CD4-positive, alpha-beta memory T cell (primary cell): Measurements from ENCODE around the gene ZFYVE28. TPM values are rescaled to one million over a fixed set of nuclear protein-coding genes. Genes with fewer than 3 reads are reported as not detected.

ENCODE experiments used
- CTCF ChIA-PET: fragments of 350-600 bp; sonication (Branson Sonifier 250); formaldehyde crosslinking; loops from one replicate; lab custom pipeline; 2021; ENCODE audit warnings: inconsistent platforms; ENCODE audit not compliant: partially characterized antibody; lab: Charles Lee
- POLR2A ChIA-PET: fragments of 350-600 bp; sonication (Branson Sonifier 250); formaldehyde crosslinking; loops from one replicate; lab custom pipeline; 2021; ENCODE audit not compliant: partially characterized antibody; lab: Charles Lee
- DNase-seq, 5 donors: peaks; one replicate each; pipeline versions ENCODE4 v3.0.0 to v3.0.0-alpha.2; 2020 to 2022; ENCODE audit warnings: mixed read lengths in 1 of 5
- H3K27ac ChIP-seq: one replicate; pipeline ENCODE4 v1.7.0; 2013; ENCODE audit warnings: low read depth, low read length
- H3K27me3 ChIP-seq: 2 replicates; pipeline ENCODE4 v1.7.0; 2013; ENCODE audit warnings: mild to moderate bottlenecking, low read length, moderate library complexity; ENCODE audit not compliant: insufficient read depth
- H3K36me3 ChIP-seq: 2 replicates; pipeline ENCODE4 v1.7.0; 2013; ENCODE audit warnings: mild to moderate bottlenecking, low read length, moderate library complexity; ENCODE audit not compliant: insufficient read depth
- H3K4me1 ChIP-seq: 2 replicates; pipeline ENCODE4 v1.7.0; 2013; ENCODE audit warnings: mild to moderate bottlenecking, low read length, moderate library complexity; ENCODE audit not compliant: insufficient read depth
- H3K4me3 ChIP-seq, 2 donors: one replicate each; pipeline ENCODE4 v1.7.0; 2013; ENCODE audit warnings: low read length in 2 of 2, mild to moderate bottlenecking in 1 of 2
- H3K9me3 ChIP-seq, 2 donors: one replicate each; pipeline ENCODE4 v1.7.0; 2013; ENCODE audit warnings: low read length in 2 of 2, control low read depth in 1 of 2; ENCODE audit not compliant: control insufficient read depth in 1 of 2
- H3K27ac Mint-ChIP-seq, 7 donors: one replicate each; pipeline ENCODE4 v1.8.0; 2020 to 2021; ENCODE audit warnings: mixed read lengths in 7 of 7, mild to moderate bottlenecking in 6 of 7, inconsistent platforms in 3 of 7, moderate library complexity in 3 of 7
- H3K27me3 Mint-ChIP-seq, 2 donors: one replicate each; pipeline ENCODE4 v1.8.0; 2020 to 2021; ENCODE audit warnings: mixed read lengths in 2 of 2
- H3K36me3 Mint-ChIP-seq, 2 donors: one replicate each; pipeline ENCODE4 v1.8.0; 2020 to 2021; ENCODE audit warnings: mixed read lengths in 2 of 2, inconsistent platforms in 1 of 2, mild to moderate bottlenecking in 1 of 2
- H3K4me1 Mint-ChIP-seq, 4 donors: one replicate each; pipeline ENCODE4 v1.8.0; 2020 to 2021; ENCODE audit warnings: mixed read lengths in 4 of 4, mild to moderate bottlenecking in 1 of 4
- H3K4me3 Mint-ChIP-seq, 8 donors: one replicate each; pipeline ENCODE4 v1.8.0; 2020 to 2021; ENCODE audit warnings: mixed read lengths in 8 of 8, mild to moderate bottlenecking in 7 of 8, moderate library complexity in 6 of 8, inconsistent platforms in 3 of 8
- H3K9me3 Mint-ChIP-seq, 8 donors: one replicate each; pipeline ENCODE4 v1.8.0; 2020 to 2021; ENCODE audit warnings: mixed read lengths in 8 of 8, mild to moderate bottlenecking in 5 of 8, inconsistent platforms in 3 of 8, moderate library complexity in 1 of 8
- intact Hi-C: fragments of 100-400 bp; cut with micrococcal nuclease; formaldehyde crosslinking; loops from one replicate; pipeline ENCODE4 v1.15.1; 2023
- polyA plus RNA-seq, 2 donors: library from polyadenylated mRNA; unstranded; fragments of 300-500 nt; fragmentation: Illumina TruSeq; gene quantifications; one replicate each; pipeline ENCODE4 v1.2.3, GENCODE V29; 2021
- total RNA-seq, 2 experiments: library from RNA; stranded (reverse); gene quantifications; one replicate each; pipeline ENCODE4 v1.2.3, GENCODE V29; 2021

Gene ZFYVE28
- total and polyA plus RNA-seq, 4 experiments from 2014 or later, result 13.1 to 31.8 (median 23.8) TPM

DNA sequence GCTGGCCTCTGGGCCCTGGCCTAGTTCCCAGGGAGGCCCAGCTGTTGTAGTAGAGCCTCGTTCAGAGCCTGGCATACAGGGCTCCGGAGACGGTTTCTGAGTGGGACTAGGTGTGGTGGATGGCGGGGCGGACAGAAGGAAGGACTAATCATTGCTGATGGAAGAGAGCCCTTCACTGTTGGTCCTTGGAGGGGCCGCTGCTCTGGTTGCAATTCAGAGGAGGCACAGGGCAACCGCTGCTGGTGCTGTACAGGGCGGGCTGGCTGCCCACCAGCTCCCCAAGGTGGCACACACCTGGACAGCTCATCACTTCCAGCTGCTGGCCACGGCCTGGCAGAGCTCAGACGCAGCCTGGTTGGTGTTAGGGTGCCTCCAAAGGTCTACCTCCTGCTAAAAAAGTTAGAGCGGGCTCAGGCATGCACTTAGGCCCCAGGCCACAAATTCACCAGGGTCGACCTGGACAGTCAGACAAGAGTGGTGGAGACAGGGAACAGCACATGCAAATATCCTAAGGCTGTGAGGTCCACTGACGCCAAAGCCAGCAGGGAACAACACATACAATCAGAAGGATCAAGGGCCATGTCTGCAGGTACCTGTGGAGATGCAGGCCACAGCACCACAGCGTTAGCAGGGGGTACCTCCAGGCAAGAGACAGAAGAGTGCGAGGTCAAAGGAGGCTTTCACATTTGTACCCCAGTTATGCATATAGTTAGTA, 43.0 kb upstream of the ZFYVE28 start:
- Mint-ChIP-seq H3K4me3 (peak overlapping the region; percentile 20 to 82 (median 78)), H3K9me3 (no peaks in the 10 kb centered on the region), H3K36me3 (no peaks in the 10 kb centered on the region), H3K27ac (peak overlapping the region in 1 of 7 donors; percentile 69), H3K4me1 (peaks cover 4 to 9% (median 6%) of the 10 kb centered on the region in 4 donors), H3K27me3 (no peaks in the 10 kb centered on the region)
- intact Hi-C loops, result no loop called here
- ChIA-PET CTCF (interaction anchor here (0.6 to 5.5 kb wide), 5 partner anchors 10 to 242 kb away, joined by 3 to 49 read pairs (median 4); no protein-coding TSS in a partner anchor), POLR2A (no interaction called here)
- Histone ChIP-seq H3K4me1 (peaks cover 12% of the 10 kb centered on the region), H3K36me3 (no peaks in the 10 kb centered on the region), H3K9me3 (no peaks in the 10 kb centered on the region), H3K27ac (no peak overlapping the region), H3K27me3 (no peaks in the 10 kb centered on the region), H3K4me3 (no peak overlapping the region)
- DNase-seq, result no peak

GRCh38 chr4:2459589-2460349, 41.3 kb upstream of the ZFYVE28 start:
- Mint-ChIP-seq H3K27me3 (no peaks in the 10 kb centered on the region), H3K9me3 (no peaks in the 10 kb centered on the region), H3K27ac (no peak overlapping the region), H3K36me3 (no peaks in the 10 kb centered on the region), H3K4me1 (peaks cover 4 to 9% (median 6%) of the 10 kb centered on the region in 4 donors), H3K4me3 (no peak overlapping the region)
- peaks cover 12% of the 10 kb centered on the region for H3K4me1 ChIP-seq
- DNase-seq, result no peak
- intact Hi-C loops, result no loop called here
- no peak overlapping the region for H3K27ac ChIP-seq
- no peak overlapping the region for H3K4me3 ChIP-seq
- H3K36me3 ChIP-seq, result no peaks in the 10 kb centered on the region
- POLR2A ChIA-PET, result interaction anchor here (1.1 to 2.4 kb wide), 4 partner anchors 9 to 47 kb away, joined by 3 to 16 read pairs (median 4); partner anchors contain the start of genes CFAP99, RNF4 and ZFYVE28
- H3K9me3 ChIP-seq, result no peaks in the 10 kb centered on the region
- CTCF ChIA-PET, result no interaction called here
- no peaks in the 10 kb centered on the region for H3K27me3 ChIP-seq

- no peak overlapping the region for H3K4me3 Mint-ChIP-seq
- H3K4me1 ChIP-seq, result peaks cover 12% of the 10 kb centered on the region
- DNase-seq, result no peak
- no peaks in the 10 kb centered on the region for H3K27me3 ChIP-seq
- no peaks in the 10 kb centered on the region for H3K36me3 ChIP-seq
- ChIA-PET POLR2A (interaction anchor here (0.5 to 2.4 kb wide), 4 partner anchors 10 to 46 kb away, joined by 3 to 16 read pairs (median 4); partner anchors contain the start of genes CFAP99, RNF4 and ZFYVE28), CTCF (no interaction called here)
- H3K36me3 Mint-ChIP-seq, result no peaks in the 10 kb centered on the region
- no peaks in the 10 kb centered on the region for H3K9me3 ChIP-seq
- no peaks in the 10 kb centered on the region for H3K9me3 Mint-ChIP-seq
- intact Hi-C loops, result no loop called here
- no peak overlapping the region for H3K27ac ChIP-seq
- H3K27ac Mint-ChIP-seq, result no peak overlapping the region
- H3K4me3 ChIP-seq, result no peak overlapping the region
- no peaks in the 10 kb centered on the region for H3K27me3 Mint-ChIP-seq
- H3K4me1 Mint-ChIP-seq, result peaks cover 4 to 9% (median 6%) of the 10 kb centered on the region in 4 donors
These were observed 40.4 kb upstream of the ZFYVE28 start for GRCh38 chr4:2458546-2459491.

DNA sequence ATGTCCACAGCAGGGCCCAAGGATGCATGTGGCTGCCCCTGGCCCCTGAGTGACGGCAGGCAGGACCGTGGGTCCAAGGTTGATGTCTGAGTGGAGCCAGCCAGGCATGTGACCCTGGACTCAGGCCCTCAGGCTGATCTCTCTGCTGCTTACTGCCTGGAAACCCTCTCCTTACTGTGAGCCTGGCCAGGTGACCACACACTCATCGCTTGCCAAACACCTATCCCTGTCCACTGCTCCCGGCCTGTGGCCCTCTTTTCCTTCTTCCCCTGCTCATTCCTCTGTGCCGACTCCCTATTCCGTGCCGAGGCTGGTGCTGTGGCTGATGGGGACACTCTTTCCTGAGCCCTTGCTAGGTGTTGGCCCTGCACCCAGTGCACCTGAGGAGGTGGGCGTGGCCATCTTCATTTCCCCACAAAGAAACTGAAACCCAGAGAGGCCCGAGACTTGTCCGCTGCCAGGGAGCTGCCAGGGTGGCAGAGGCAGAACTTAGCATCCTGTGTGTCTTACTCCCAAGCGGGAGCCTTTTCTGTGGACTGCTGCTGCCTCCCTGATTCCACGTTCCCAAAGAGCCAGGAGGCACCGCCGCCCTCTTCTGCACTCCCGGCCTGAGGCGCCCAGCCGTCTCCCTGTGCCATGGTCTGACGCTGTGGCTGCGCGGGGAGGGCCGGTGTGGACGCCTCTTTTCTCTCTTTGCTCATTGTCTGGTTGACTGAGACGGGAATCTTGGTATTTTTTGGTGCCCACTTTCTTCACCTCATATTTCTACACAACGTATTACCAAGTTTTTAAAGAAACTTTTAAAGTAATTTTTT, 39.2 kb upstream of the ZFYVE28 start:
- H3K27ac Mint-ChIP-seq, result peak overlapping the region in 1 of 7 donors; percentile 60

GRCh38 chr4:2451821-2452785, 33.7 kb upstream of the ZFYVE28 start:
- no peaks in the 10 kb centered on the region for H3K27me3 Mint-ChIP-seq
- peak overlapping the region in 1 of 7 donors; percentile 25 for H3K27ac Mint-ChIP-seq
- ChIA-PET POLR2A (no interaction called here), CTCF (interaction anchor here (1.0 to 1.5 kb wide), 2 partner anchors 16 kb away, joined by 3 read pairs; no protein-coding TSS in a partner anchor)
- Histone ChIP-seq H3K9me3 (no peaks in the 10 kb centered on the region), H3K27me3 (no peaks in the 10 kb centered on the region), H3K4me3 (no peak overlapping the region), H3K36me3 (no peaks in the 10 kb centered on the region), H3K4me1 (no peaks in the 10 kb centered on the region), H3K27ac (no peak overlapping the region)
- no peaks in the 10 kb centered on the region for H3K4me1 Mint-ChIP-seq
- no peak for DNase-seq
- H3K4me3 Mint-ChIP-seq, result no peak overlapping the region
- no peaks in the 10 kb centered on the region for H3K9me3 Mint-ChIP-seq
- intact Hi-C loops, result no loop called here
- no peaks in the 10 kb centered on the region for H3K36me3 Mint-ChIP-seq

More for the DNA sequence above, 39.2 kb upstream of the ZFYVE28 start:
- no peaks in the 10 kb centered on the region for H3K9me3 Mint-ChIP-seq
- no peaks in the 10 kb centered on the region for H3K27me3 ChIP-seq
- intact Hi-C loops, result no loop called here
- H3K36me3 Mint-ChIP-seq, result no peaks in the 10 kb centered on the region
- peaks cover 2 to 9% (median 5%) of the 10 kb centered on the region in 4 donors for H3K4me1 Mint-ChIP-seq
- no peak overlapping the region for H3K4me3 Mint-ChIP-seq
- peaks cover 7% of the 10 kb centered on the region for H3K4me1 ChIP-seq
- no peaks in the 10 kb centered on the region for H3K9me3 ChIP-seq
- no peak overlapping the region for H3K27ac ChIP-seq
- no peaks in the 10 kb centered on the region for H3K27me3 Mint-ChIP-seq
- DNase-seq, result no peak
- H3K4me3 ChIP-seq, result no peak overlapping the region
- H3K36me3 ChIP-seq, result no peaks in the 10 kb centered on the region
- ChIA-PET POLR2A (interaction anchor here (1.1 kb wide), 1 partner anchor 11 kb away, joined by 6 read pairs; the partner anchor contains the start of gene RNF4), CTCF (no interaction called here)
